ENCODE measurements around the gene MTUS2.

DNA sequence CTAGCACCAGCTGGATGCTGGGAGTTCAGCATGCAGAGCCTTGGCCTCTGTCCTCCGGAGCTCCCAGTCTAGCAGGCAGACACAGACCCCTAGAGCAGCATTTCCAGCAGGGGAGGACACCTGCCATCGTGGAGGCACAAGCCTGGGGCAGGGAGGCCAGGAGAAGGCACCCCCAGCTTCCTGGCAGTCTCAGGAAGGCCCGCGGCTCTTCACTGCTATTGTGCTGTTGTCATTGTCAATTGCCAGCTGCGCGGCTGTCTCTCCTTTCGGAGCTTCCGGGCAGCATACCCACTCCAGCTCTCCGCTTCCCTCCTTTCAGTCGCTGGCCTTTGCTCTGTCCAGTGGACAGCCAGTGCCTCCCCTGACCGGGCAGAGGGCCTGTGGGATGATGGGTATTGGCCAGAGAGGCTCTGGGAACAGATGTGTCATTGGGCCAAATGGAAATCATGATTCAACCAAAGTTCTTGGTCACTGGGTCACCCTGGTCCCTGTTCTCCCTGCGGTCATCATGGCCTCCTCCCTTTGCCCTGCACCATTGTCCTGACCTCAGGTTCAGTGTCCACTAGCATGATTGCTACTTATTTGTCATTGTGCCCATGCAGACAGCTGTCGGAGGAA, 682.4 kb downstream of the MTUS2 start:
- TF ChIP-seq, protein P1, sequence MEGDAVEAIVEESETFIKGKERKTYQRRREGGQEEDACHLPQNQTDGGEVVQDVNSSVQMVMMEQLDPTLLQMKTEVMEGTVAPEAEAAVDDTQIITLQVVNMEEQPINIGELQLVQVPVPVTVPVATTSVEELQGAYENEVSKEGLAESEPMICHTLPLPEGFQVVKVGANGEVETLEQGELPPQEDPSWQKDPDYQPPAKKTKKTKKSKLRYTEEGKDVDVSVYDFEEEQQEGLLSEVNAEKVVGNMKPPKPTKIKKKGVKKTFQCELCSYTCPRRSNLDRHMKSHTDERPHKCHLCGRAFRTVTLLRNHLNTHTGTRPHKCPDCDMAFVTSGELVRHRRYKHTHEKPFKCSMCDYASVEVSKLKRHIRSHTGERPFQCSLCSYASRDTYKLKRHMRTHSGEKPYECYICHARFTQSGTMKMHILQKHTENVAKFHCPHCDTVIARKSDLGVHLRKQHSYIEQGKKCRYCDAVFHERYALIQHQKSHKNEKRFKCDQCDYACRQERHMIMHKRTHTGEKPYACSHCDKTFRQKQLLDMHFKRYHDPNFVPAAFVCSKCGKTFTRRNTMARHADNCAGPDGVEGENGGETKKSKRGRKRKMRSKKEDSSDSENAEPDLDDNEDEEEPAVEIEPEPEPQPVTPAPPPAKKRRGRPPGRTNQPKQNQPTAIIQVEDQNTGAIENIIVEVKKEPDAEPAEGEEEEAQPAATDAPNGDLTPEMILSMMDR (conservative IDR thresholded peaks at IDR 0.05; ENCODE audit: low read depth, low read length) = no peak
- no peak for TF ChIP-seq EZH2 (IDR thresholded peaks at IDR 0.05; ENCODE audit: borderline replicate concordance, low read depth, low read length, poor library complexity, severe bottlenecking)
